Calu3 (cell line): Measurements from ENCODE around the gene WRNIP1. TPM values are rescaled to one million over a fixed set of nuclear protein-coding genes. Genes with fewer than 3 reads are reported as not detected.

Source experiments
- BruUV-seq: library from RNA; stranded (reverse); fragments of 400-500 nt; replicated peaks from 2 replicates; lab custom pipeline; 2021; lab: Mats Ljungman, UMichigan
- CTCF ChIA-PET: fragments of 300-600 bp; sonication (Branson Sonifier 250); formaldehyde crosslinking; loops from one replicate; lab custom pipeline; 2022; ENCODE audit warnings: antibody characterized with exemption; lab: Charles Lee
- DNase-seq: peaks from one replicate; pipeline ENCODE4 v3.0.0; 2022
- H3K27ac Mint-ChIP-seq: one replicate; pipeline ENCODE4 v1.8.0; 2022; ENCODE audit warnings: mixed read lengths; ENCODE audit not compliant: unreplicated experiment
- H3K27me3 Mint-ChIP-seq: one replicate; pipeline ENCODE4 v1.8.0; 2022; ENCODE audit warnings: mixed read lengths; ENCODE audit not compliant: unreplicated experiment
- H3K36me3 Mint-ChIP-seq: one replicate; pipeline ENCODE4 v1.8.0; 2022; ENCODE audit warnings: mild to moderate bottlenecking, moderate library complexity, mixed read lengths; ENCODE audit not compliant: insufficient read depth, unreplicated experiment
- H3K4me1 Mint-ChIP-seq: one replicate; pipeline ENCODE4 v1.8.0; 2022; ENCODE audit warnings: mild to moderate bottlenecking, low read depth, mixed read lengths; ENCODE audit not compliant: unreplicated experiment
- H3K4me3 Mint-ChIP-seq: one replicate; pipeline ENCODE4 v1.8.0; 2022; ENCODE audit warnings: mild to moderate bottlenecking, low read depth, moderate library complexity, mixed read lengths; ENCODE audit not compliant: unreplicated experiment
- H3K9me3 Mint-ChIP-seq: one replicate; pipeline ENCODE4 v1.8.0; 2022; ENCODE audit warnings: low read depth, mixed read lengths; ENCODE audit not compliant: unreplicated experiment
- intact Hi-C: fragments of 100-400 bp; cut with micrococcal nuclease; formaldehyde crosslinking; loops from one replicate; pipeline ENCODE4 v1.10.0; 2022; ENCODE audit not compliant: unreplicated experiment
- total RNA-seq: library from RNA; stranded (reverse); gene quantifications from 2 replicates; pipeline ENCODE4 v1.2.3, GENCODE V29; 2022
- TF ChIP-seq, protein P1 (sequence below): fragments of 200-600 bp; IDR thresholded peaks from one replicate; pipeline ENCODE4 v1.8.0; 2022; ENCODE audit warnings: antibody characterized with exemption; ENCODE audit not compliant: unreplicated experiment

WRNIP1 gene
- total RNA-seq, 1 experiment from 2014 or later = 41.4 TPM

DNA sequence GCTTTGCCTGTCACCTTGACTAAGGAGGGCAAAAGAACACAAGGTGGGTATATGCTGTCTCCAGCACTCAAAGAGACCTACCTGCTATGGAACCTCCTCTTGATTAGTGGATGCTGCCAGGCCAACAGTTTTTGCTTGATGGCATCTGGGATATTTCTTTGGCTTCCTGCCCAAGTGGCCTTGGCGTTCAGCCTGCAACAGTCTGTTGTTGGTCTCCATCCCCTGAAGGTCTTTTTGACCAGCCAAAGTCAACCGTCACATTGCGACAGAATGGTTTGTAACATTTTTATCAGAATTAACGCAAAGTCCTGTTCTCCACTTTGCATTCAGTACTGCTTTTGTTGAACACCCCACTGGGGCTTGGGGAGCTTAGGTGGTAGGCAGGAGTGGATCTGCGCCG lies 39.3 kb downstream of the WRNIP1 start:
- no peak overlapping the region for H3K27ac Mint-ChIP-seq
- BruUV-seq = no TSS peak
- H3K36me3 Mint-ChIP-seq = no peaks in the 10 kb centered on the region
- TF ChIP-seq, protein P1, sequence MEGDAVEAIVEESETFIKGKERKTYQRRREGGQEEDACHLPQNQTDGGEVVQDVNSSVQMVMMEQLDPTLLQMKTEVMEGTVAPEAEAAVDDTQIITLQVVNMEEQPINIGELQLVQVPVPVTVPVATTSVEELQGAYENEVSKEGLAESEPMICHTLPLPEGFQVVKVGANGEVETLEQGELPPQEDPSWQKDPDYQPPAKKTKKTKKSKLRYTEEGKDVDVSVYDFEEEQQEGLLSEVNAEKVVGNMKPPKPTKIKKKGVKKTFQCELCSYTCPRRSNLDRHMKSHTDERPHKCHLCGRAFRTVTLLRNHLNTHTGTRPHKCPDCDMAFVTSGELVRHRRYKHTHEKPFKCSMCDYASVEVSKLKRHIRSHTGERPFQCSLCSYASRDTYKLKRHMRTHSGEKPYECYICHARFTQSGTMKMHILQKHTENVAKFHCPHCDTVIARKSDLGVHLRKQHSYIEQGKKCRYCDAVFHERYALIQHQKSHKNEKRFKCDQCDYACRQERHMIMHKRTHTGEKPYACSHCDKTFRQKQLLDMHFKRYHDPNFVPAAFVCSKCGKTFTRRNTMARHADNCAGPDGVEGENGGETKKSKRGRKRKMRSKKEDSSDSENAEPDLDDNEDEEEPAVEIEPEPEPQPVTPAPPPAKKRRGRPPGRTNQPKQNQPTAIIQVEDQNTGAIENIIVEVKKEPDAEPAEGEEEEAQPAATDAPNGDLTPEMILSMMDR = no peak
- H3K4me1 Mint-ChIP-seq = peaks cover 26% of the 10 kb centered on the region
- no peak overlapping the region for H3K4me3 Mint-ChIP-seq
- CTCF ChIA-PET = interaction anchor here (0.8 kb wide), 1 partner anchor 42 kb away, joined by 3 read pairs; no protein-coding TSS in a partner anchor
- no peaks in the 10 kb centered on the region for H3K9me3 Mint-ChIP-seq
- intact Hi-C loops = no loop called here
- DNase-seq = no peak
- H3K27me3 Mint-ChIP-seq = no peaks in the 10 kb centered on the region

DNA sequence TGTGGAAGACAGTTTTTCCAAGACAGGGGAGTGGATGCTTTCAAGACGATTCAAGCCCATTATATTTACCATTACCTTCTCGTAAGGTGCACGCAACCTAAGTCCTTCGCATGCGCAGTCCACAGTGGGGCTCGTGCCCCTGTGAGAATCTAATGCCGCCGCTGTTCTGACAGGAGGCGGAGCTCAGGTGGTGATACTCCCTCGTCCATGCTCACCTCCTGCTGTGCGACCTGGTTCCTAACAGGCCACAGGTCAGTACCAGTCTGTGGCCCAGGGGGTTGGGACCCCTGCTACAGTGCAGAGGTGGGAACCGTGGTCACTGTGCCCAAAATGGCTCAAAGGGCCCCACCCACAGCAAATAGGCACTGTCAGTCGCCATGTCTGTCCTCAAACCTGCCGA lies 39.8 kb downstream of the WRNIP1 start:
- Mint-ChIP-seq H3K9me3 (no peaks in the 10 kb centered on the region), H3K36me3 (no peaks in the 10 kb centered on the region), H3K4me1 (peaks cover 31% of the 10 kb centered on the region), H3K4me3 (no peak overlapping the region), H3K27ac (no peak overlapping the region), H3K27me3 (no peaks in the 10 kb centered on the region)
- TF ChIP-seq, protein P1 = no peak
- CTCF ChIA-PET = no interaction called here
- no peak for DNase-seq
- no TSS peak for BruUV-seq
- intact Hi-C loops = no loop called here

DNA sequence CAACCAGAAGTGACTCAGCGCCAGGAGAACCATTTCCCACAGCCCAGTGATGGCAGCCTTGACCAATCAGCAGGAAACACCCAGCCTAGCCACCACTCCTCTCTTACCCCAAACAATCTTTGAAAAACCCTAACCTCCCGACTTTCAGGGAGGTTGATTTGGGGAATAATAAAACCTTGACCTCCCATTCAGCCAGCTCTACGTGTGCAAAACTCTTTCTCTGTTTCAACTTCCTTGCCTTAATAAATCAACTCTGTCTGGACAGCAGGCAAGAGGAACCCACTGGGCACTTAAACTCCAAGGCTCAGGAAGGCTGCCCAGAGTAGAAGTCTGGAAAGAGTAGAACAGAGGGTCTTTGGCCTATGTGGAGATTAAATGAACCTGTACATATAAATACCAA lies 41.5 kb downstream of the WRNIP1 start:
- H3K36me3 Mint-ChIP-seq = no peaks in the 10 kb centered on the region
- no peak overlapping the region for H3K4me3 Mint-ChIP-seq
- H3K27ac Mint-ChIP-seq = no peak overlapping the region
- TF ChIP-seq, protein P1 = no peak
- intact Hi-C loops = no loop called here
- DNase-seq = no peak
- peaks cover 44% of the 10 kb centered on the region for H3K4me1 Mint-ChIP-seq
- H3K27me3 Mint-ChIP-seq = no peaks in the 10 kb centered on the region
- CTCF ChIA-PET = no interaction called here
- BruUV-seq = no TSS peak
- H3K9me3 Mint-ChIP-seq = no peaks in the 10 kb centered on the region

DNA sequence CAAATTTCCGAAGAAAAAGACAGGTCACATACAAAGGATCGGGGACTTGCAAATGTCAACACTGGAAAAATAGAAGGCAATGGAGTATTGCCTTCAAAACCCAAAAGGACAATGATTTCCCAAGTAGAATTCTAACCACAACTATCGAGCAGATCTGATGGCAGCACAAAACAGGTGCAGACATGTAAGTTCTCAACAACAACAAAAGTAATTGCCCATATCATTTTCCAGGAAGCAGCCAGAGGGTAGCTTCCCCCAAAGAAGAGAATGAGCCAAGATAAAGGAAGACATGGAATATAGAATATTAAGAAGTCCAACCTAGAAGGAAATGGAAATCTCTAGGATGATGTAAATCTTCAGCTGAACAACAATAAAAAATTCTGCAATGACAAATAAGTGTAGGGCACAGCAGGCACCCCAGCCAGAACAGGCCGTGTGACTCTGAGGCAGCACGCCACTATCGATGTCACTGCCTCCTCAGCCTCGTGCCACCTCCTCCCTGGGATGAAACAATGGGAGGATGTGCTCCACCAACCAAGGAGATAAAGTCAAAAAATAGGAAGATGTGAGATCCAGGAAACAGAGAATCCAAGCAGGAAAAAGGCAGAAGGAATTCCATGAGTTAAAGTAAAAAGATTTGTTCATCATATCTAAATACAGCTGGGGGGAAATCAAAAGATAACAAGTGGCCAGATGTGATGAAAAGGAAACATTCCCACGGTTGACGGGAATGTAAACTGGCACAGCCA lies 42.3 kb downstream of the WRNIP1 start:
- intact Hi-C loops = no loop called here
- Mint-ChIP-seq H3K9me3 (no peaks in the 10 kb centered on the region), H3K27ac (no peak overlapping the region), H3K4me1 (peaks cover 51% of the 10 kb centered on the region), H3K27me3 (no peaks in the 10 kb centered on the region), H3K36me3 (no peaks in the 10 kb centered on the region), H3K4me3 (no peak overlapping the region)
- no peak for DNase-seq
- BruUV-seq = no TSS peak
- TF ChIP-seq, protein P1 = no peak
- CTCF ChIA-PET = no interaction called here
